HEK293 (cell line): ENCODE results near the gene ZNF775.

Source experiments
- CTCF ChIA-PET: fragments of 350-600 bp; formaldehyde crosslinking; extraction: SDS; loops from one replicate; lab custom pipeline; 2021; ENCODE audit warnings: antibody characterized with exemption; lab: Yijun Ruan, JAX
- POLR2A ChIA-PET: fragments of 300-600 bp; formaldehyde crosslinking; extraction: SDS; loops from one replicate; lab custom pipeline; 2020; ENCODE audit warnings: antibody characterized with exemption, inconsistent platforms; lab: Yijun Ruan, JAX
- H3K27ac ChIP-seq: fragments of 200-500 bp; sonication (Bioruptor generic); 2 replicates; pipeline ENCODE4 v1.5.1; 2014; ENCODE audit warnings: low read depth, low read length, control low read depth, inconsistent platforms; ENCODE audit errors: extremely low read depth
- H3K36me3 ChIP-seq, 2 experiments: fragments of 200-500 bp in 1 of 2; sonication (Bioruptor generic) in 1 of 2; 1 replicate in 1 of 2; 2 replicates in 1 of 2; pipeline ENCODE4 v1.5.1; 2014 to 2017; ENCODE audit warnings: inconsistent platforms in 2 of 2, low read length in 2 of 2; ENCODE audit not compliant: control insufficient read depth in 2 of 2, insufficient read depth in 1 of 2
- H3K4me1 ChIP-seq: fragments of 200-500 bp; sonication (Bioruptor generic); 2 replicates; pipeline ENCODE4 v1.5.1; 2014; ENCODE audit warnings: mild to moderate bottlenecking, low read length, inconsistent platforms; ENCODE audit not compliant: control insufficient read depth, insufficient read depth
- H3K4me3 ChIP-seq: 2 replicates; pipeline ENCODE4 v1.5.1; 2011; ENCODE audit warnings: low read depth, mild to moderate bottlenecking, control low read depth, low read length, moderate library complexity
- H3K9me3 ChIP-seq: fragments of 200-500 bp; sonication (Bioruptor generic); 2 replicates; pipeline ENCODE4 v1.5.1; 2014; ENCODE audit warnings: low read depth, low read length, inconsistent platforms; ENCODE audit not compliant: control insufficient read depth, insufficient read depth
- EGR2 ChIP-seq: fragments of 450-650 bp; formaldehyde crosslinking; IDR thresholded peaks from 2 replicates; pipeline ENCODE4 v1.5.1; 2016; ENCODE audit warnings: low read depth, missing biosample characterization, missing genetic modification characterization
- INSM2 ChIP-seq: fragments of 450-650 bp; formaldehyde crosslinking; IDR thresholded peaks from 2 replicates; pipeline ENCODE4 v1.5.1; 2016; ENCODE audit warnings: missing biosample characterization, missing genetic modification characterization
- MYNN ChIP-seq: fragments of 450-650 bp; formaldehyde crosslinking; IDR thresholded peaks from 2 replicates; pipeline ENCODE4 v1.5.1; 2016; ENCODE audit warnings: missing biosample characterization, missing genetic modification characterization, borderline replicate concordance
- PRDM1 ChIP-seq: fragments of 450-650 bp; formaldehyde crosslinking; IDR thresholded peaks from 2 replicates; pipeline ENCODE4; 2016; ENCODE audit warnings: missing biosample characterization, missing genetic modification characterization
- SP2 ChIP-seq: fragments of 450-650 bp; formaldehyde crosslinking; IDR thresholded peaks from 2 replicates; pipeline ENCODE4 v1.5.1; 2016; ENCODE audit warnings: missing biosample characterization, missing genetic modification characterization
- ZBTB6 ChIP-seq: fragments of 450-650 bp; formaldehyde crosslinking; IDR thresholded peaks from 2 replicates; pipeline ENCODE4 v1.5.1; 2017; ENCODE audit warnings: missing biosample characterization, missing genetic modification characterization
- ZFHX2 ChIP-seq: fragments of 450-650 bp; formaldehyde crosslinking; conservative IDR thresholded peaks from 2 replicates; pipeline ENCODE4 v1.5.1; 2016; ENCODE audit warnings: missing biosample characterization, missing genetic modification characterization
- ZFP41 ChIP-seq: fragments of 450-650 bp; formaldehyde crosslinking; IDR thresholded peaks from 2 replicates; pipeline ENCODE4 v1.5.1; 2016; ENCODE audit warnings: missing biosample characterization, missing genetic modification characterization, borderline replicate concordance
- ZIC2 ChIP-seq: fragments of 450-650 bp; formaldehyde crosslinking; IDR thresholded peaks from 2 replicates; pipeline ENCODE4 v1.5.1; 2016; ENCODE audit warnings: missing biosample characterization, missing genetic modification characterization
- ZNF10 ChIP-seq: fragments of 450-650 bp; formaldehyde crosslinking; IDR thresholded peaks from 2 replicates; pipeline ENCODE4 v1.5.1; 2017; ENCODE audit warnings: missing biosample characterization, missing genetic modification characterization
- ZNF133 ChIP-seq: fragments of 450-650 bp; formaldehyde crosslinking; IDR thresholded peaks from 2 replicates; pipeline ENCODE4 v1.5.1; 2016; ENCODE audit warnings: missing biosample characterization, missing genetic modification characterization
- ZNF184 ChIP-seq: fragments of 450-650 bp; IDR thresholded peaks from 2 replicates; pipeline ENCODE4 v1.5.1; 2018; ENCODE audit warnings: missing biosample characterization, mild to moderate bottlenecking, missing genetic modification characterization
- ZNF214 ChIP-seq: fragments of 450-650 bp; formaldehyde crosslinking; IDR thresholded peaks from 2 replicates; pipeline ENCODE4 v1.5.1; 2017; ENCODE audit warnings: missing biosample characterization, mild to moderate bottlenecking, missing genetic modification characterization, borderline replicate concordance
- ZNF354C ChIP-seq: fragments of 450-650 bp; formaldehyde crosslinking; IDR thresholded peaks from 2 replicates; pipeline ENCODE4 v1.5.1; 2016; ENCODE audit warnings: missing biosample characterization, missing genetic modification characterization, low read depth, borderline replicate concordance
- ZNF37A ChIP-seq: fragments of 450-650 bp; IDR thresholded peaks from 2 replicates; pipeline ENCODE4 v1.5.1; 2018; ENCODE audit warnings: missing biosample characterization, missing genetic modification characterization
- ZNF423 ChIP-seq: fragments of 450-650 bp; formaldehyde crosslinking; IDR thresholded peaks from 2 replicates; pipeline ENCODE4 v1.5.1; 2016; ENCODE audit warnings: missing biosample characterization, missing genetic modification characterization
- ZNF549 ChIP-seq: fragments of 450-650 bp; IDR thresholded peaks from 2 replicates; pipeline ENCODE4 v1.5.1; 2018; ENCODE audit warnings: missing biosample characterization, missing genetic modification characterization, mild to moderate bottlenecking, inconsistent platforms, moderate library complexity
- ZNF560 ChIP-seq: fragments of 450-650 bp; formaldehyde crosslinking; IDR thresholded peaks from 2 replicates; pipeline ENCODE4 v1.5.1; 2017; ENCODE audit warnings: missing biosample characterization, missing genetic modification characterization, borderline replicate concordance
- ZNF626 ChIP-seq: fragments of 450-650 bp; sonication (Bioruptor Pico); formaldehyde crosslinking; IDR thresholded peaks from 2 replicates; pipeline ENCODE4 v1.5.1; 2018; ENCODE audit warnings: missing biosample characterization, missing genetic modification characterization, inconsistent platforms
- ZNF707 ChIP-seq: fragments of 450-650 bp; formaldehyde crosslinking; IDR thresholded peaks from 2 replicates; pipeline ENCODE4 v1.5.1; 2016; ENCODE audit warnings: missing biosample characterization, missing genetic modification characterization
- ZNF76 ChIP-seq: fragments of 450-650 bp; formaldehyde crosslinking; IDR thresholded peaks from 2 replicates; pipeline ENCODE4; 2016; ENCODE audit warnings: low read depth, missing biosample characterization, missing genetic modification characterization, borderline replicate concordance
- ZXDB ChIP-seq: fragments of 450-650 bp; formaldehyde crosslinking; IDR thresholded peaks from 2 replicates; pipeline ENCODE4 v1.5.1; 2016; ENCODE audit warnings: missing biosample characterization, missing genetic modification characterization
- TF ChIP-seq, protein P1 (sequence below): fragments of 450-650 bp; formaldehyde crosslinking; IDR thresholded peaks from 2 replicates; pipeline ENCODE4 v1.5.1; 2016; ENCODE audit warnings: missing biosample characterization, missing genetic modification characterization
- TF ChIP-seq, protein P2 (sequence below): fragments of 450-650 bp; formaldehyde crosslinking; IDR thresholded peaks from 2 replicates; pipeline ENCODE4 v1.5.1; 2016; ENCODE audit warnings: missing biosample characterization, missing genetic modification characterization

Gene ZNF775

GRCh38 chr7:150374026-150374425 lies 5.1 kb upstream of the ZNF775 start:
- peaks cover 0 to 52% of the 10 kb centered on the region in 2 experiments; a peak in 1 of 3 replicates for H3K36me3 ChIP-seq
- no peaks in the 10 kb centered on the region for H3K9me3 ChIP-seq
- no peak overlapping the region for H3K4me3 ChIP-seq
- H3K4me1 ChIP-seq: peaks cover 3% of the 10 kb centered on the region; the same call in 1 of the 2 replicates
- POLR2A ChIA-PET: no interaction called here
- TF ChIP-seq ZNF37A (tag by site-specific recombination) (no peak), ZNF76 (tag by site-specific recombination) (no peak), ZFP41 (no peak), ZNF133 (tag by site-specific recombination) (no peak), ZNF560 (no peak), PRDM1 (tag by site-specific recombination) (no peak), ZNF626 (tag by site-specific recombination) (no peak), ZXDB (tag by site-specific recombination) (no peak), MYNN (tag by site-specific recombination) (no peak), ZNF707 (tag by site-specific recombination) (no peak), ZNF423 (tag by site-specific recombination) (no peak)
- TF ChIP-seq, protein P1, sequence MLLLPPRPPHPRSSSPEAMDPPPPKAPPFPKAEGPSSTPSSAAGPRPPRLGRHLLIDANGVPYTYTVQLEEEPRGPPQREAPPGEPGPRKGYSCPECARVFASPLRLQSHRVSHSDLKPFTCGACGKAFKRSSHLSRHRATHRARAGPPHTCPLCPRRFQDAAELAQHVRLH (tag by site-specific recombination): no peak
- no peak overlapping the region for H3K27ac ChIP-seq
- CTCF ChIA-PET: interaction anchor here (1.2 kb wide), 1 partner anchor 30 kb away, joined by 3 read pairs; no protein-coding TSS in a partner anchor

- no peak overlapping the region for H3K4me3 ChIP-seq
- H3K4me1 ChIP-seq: peaks cover 3% of the 10 kb centered on the region; the same call in 1 of the 2 replicates
- no peak overlapping the region for H3K27ac ChIP-seq
- peaks cover 0 to 52% of the 10 kb centered on the region in 2 experiments; a peak in 1 of 3 replicates for H3K36me3 ChIP-seq
- no peaks in the 10 kb centered on the region for H3K9me3 ChIP-seq
- ChIA-PET CTCF (interaction anchor here (1.0 to 1.2 kb wide), 2 partner anchors 30 to 32 kb away, joined by 3 read pairs; no protein-coding TSS in a partner anchor), POLR2A (no interaction called here)
- TF ChIP-seq INSM2 (tag by site-specific recombination): no peak
- TF ChIP-seq, protein P2, sequence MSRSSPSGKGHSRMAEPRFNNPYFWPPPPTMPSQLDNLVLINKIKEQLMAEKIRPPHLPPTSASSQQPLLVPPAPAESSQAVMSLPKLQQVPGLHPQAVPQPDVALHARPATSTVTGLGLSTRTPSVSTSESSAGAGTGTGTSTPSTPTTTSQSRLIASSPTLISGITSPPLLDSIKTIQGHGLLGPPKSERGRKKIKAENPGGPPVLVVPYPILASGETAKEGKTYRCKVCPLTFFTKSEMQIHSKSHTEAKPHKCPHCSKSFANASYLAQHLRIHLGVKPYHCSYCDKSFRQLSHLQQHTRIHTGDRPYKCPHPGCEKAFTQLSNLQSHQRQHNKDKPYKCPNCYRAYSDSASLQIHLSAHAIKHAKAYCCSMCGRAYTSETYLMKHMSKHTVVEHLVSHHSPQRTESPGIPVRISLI (tag by site-specific recombination): no peak
- TF ChIP-seq ZNF184 (tag by site-specific recombination): no peak
- TF ChIP-seq ZNF549 (tag by site-specific recombination): no peak
- peak; percentile 30; the same call in 1 of the 2 replicates for TF ChIP-seq ZIC2
- no peak for TF ChIP-seq ZNF354C (tag by site-specific recombination)
Observed at GRCh38 chr7:150374472-150374871, 4.7 kb upstream of the ZNF775 start.

DNA sequence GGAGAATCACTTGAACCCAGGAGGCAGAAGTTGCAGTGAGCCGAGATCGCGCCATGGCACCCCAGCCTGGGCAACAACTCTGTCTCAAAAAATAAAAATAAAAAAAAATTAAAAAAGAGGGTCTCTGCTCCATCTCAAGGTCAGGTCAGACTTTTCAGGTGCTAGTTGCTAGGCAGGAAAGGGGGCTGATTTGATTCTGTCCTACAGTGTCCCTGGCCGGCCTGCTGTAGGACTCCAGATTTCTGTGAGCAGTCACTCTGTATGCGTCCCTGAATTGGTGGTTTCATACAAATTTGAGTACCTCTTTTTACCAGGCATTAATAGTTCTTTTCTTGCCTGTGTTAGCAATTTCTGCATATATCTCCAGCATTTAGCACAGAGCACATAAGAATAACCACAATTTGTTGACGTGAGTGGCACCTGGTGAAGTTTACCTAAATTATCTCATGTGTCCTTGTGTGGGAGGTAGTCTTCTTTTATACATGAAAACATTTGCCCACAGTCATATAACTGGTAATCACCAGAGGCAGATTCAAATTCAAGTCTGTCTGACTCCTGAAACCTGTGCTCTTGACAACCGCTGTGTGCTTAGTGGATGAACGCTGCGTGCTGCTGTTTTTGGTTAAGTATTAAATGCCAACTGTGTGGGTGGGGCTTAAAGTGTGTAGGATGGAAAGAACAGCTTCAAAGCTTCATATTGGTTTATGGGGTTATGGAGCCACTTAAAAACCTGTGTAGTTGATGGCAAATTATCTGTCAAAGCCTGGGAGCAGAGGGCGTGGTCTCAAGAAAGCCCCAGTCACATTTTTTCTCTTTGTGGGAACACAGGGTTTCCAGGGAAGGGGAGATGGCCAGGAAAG lies 3.2 kb upstream of the ZNF775 start:
- ChIA-PET CTCF (interaction anchor here (0.7 to 1.0 kb wide), 2 partner anchors 30 to 53 kb away, joined by 3 to 4 read pairs; partner anchors contain the start of gene LRRC61), POLR2A (no interaction called here)
- H3K27ac ChIP-seq: no peak overlapping the region
- peaks cover 3% of the 10 kb centered on the region; the same call in 1 of the 2 replicates for H3K4me1 ChIP-seq
- H3K9me3 ChIP-seq: no peaks in the 10 kb centered on the region
- peaks cover 0 to 38% of the 10 kb centered on the region in 2 experiments; a peak in 1 of 3 replicates for H3K36me3 ChIP-seq
- H3K4me3 ChIP-seq: no peak overlapping the region
- TF ChIP-seq ZNF214 (tag by site-specific recombination) (no peak), ZNF76 (tag by site-specific recombination) (no peak), ZNF10 (tag by site-specific recombination) (0 out of 2 replicates have a peak, but pooled peaks have one; percentile 54), EGR2 (tag by site-specific recombination) (peak; percentile 94), ZFHX2 (tag by site-specific recombination) (peak; percentile 93), ZBTB6 (tag by site-specific recombination) (peak; percentile 57; the same call in 1 of the 2 replicates), SP2 (tag by site-specific recombination) (peak; percentile 9; the same call in 1 of the 2 replicates)
